Breast epithelium (tissue), 4 donors: ENCODE data around the gene CDK5RAP2. TPM values are rescaled to one million over a fixed set of nuclear protein-coding genes. Genes with fewer than 3 reads are reported as not detected.

Experiments used
- DNase-seq, 2 donors: peaks; one replicate each; pipeline ENCODE4 v3.0.0-alpha.2; 2019; ENCODE audit warnings: low spot score in 2 of 2
- H3K27ac ChIP-seq, 2 donors: fragments of 200-600 bp; sonication (generic) in 1 of 2; one replicate each; pipeline ENCODE4 v1.5.1; 2016 to 2019; ENCODE audit warnings: mild to moderate bottlenecking in 1 of 2
- H3K27me3 ChIP-seq, 2 donors: fragments of 200-600 bp; sonication (generic) in 1 of 2; one replicate each; pipeline versions ENCODE4 v1.5.1 to v1.6.0; 2017 to 2019; ENCODE audit warnings: control low read depth in 1 of 2, mild to moderate bottlenecking in 1 of 2
- H3K36me3 ChIP-seq: fragments of 200-600 bp; one replicate; pipeline ENCODE4 v1.5.1; 2019
- H3K4me1 ChIP-seq, 2 donors: fragments of 200-600 bp; sonication (generic); one replicate each; pipeline ENCODE4 v1.5.1; 2016 to 2019; ENCODE audit warnings: control low read depth in 1 of 2
- H3K4me3 ChIP-seq, 3 donors: fragments of 200-600 bp; sonication (generic); 1 replicate in 2 of 3; 2 replicates in 1 of 3; pipeline ENCODE4 v1.5.1; 2016 to 2019; ENCODE audit warnings: mild to moderate bottlenecking in 3 of 3, moderate library complexity in 2 of 3
- H3K9me3 ChIP-seq, 2 donors: fragments of 200-600 bp; sonication (generic) in 1 of 2; one replicate each; pipeline ENCODE4 v1.5.1; 2016 to 2019; ENCODE audit warnings: control low read depth in 1 of 2
- POLR2A ChIP-seq: fragments of 450-650 bp; IDR thresholded peaks from one replicate; pipeline ENCODE4 v1.6.1; 2016; ENCODE audit warnings: antibody characterized with exemption, mild to moderate bottlenecking, moderate library complexity
- POLR2AphosphoS5 ChIP-seq, 3 donors: sonication (generic); formaldehyde crosslinking; IDR thresholded peaks; one replicate each; pipeline ENCODE4 v1.6.1; 2017; ENCODE audit warnings: antibody characterized with exemption in 3 of 3
- intact Hi-C: fragments of 100-400 bp; cut with DNase I; formaldehyde crosslinking; loops from one replicate; pipeline ENCODE4 v1.15.1; 2023; ENCODE audit warnings: low total_unique reads
- total RNA-seq, 3 donors: library from RNA; depleted of rRNA; stranded (reverse); fragments of >200 nt; gene quantifications; one replicate each; pipeline ENCODE4 v1.1.0, GENCODE V29; 2016
- TF ChIP-seq, protein P1 (sequence below), 3 donors: fragments of 450-650 bp; IDR thresholded peaks; one replicate each; pipeline ENCODE4 v1.5.1; 2016 to 2017; ENCODE audit warnings: antibody characterized with exemption in 3 of 3, mild to moderate bottlenecking in 3 of 3, moderate library complexity in 3 of 3

CDK5RAP2 gene
- total RNA-seq, 3 donors from 2014 or later: 44.5 to 77.4 (median 60.6) TPM

DNA sequence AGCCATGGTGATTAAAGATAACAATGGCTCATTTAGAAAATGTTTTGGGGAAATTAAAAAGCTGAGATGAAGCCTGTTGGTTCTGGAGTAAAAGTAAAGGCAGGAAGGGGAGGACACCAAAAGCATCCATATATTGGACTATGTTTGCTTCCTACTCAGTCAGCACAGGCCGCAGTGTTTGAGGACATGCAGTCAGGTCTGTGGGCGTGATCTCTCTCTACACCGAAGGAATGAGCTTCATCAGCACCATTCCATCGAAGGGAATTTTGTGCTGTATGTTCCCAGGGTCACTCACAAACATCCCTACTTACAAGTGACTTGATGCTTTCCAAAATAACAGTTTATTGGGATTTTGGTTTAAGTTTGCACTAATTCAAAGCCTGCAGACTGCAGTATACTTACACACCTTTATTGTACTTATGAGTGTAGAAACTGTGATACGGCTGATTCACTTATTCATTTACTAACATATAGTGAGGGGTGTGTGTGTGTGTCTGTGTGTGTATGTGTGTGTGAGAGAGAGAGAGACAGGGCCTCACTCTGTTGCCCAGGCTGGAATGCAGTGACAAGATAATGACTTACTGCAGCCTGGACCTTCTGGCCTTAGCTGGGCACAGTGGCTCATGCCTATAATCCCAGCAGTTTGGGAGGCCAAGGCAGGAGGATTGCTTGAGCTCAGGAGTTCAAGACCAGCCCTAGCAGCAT, 13.4 kb upstream of the CDK5RAP2 start:
- Histone ChIP-seq H3K4me1 (no peaks in the 10 kb centered on the region), H3K4me3 (no peak overlapping the region), H3K36me3 (no peaks in the 10 kb centered on the region), H3K9me3 (peaks cover 0 to 9% of the 10 kb centered on the region in 2 donors), H3K27ac (no peak overlapping the region), H3K27me3 (no peaks in the 10 kb centered on the region)
- TF ChIP-seq POLR2AphosphoS5 (IDR thresholded peaks at IDR 0.05) (no peak), POLR2A (no peak)
- TF ChIP-seq, protein P1, sequence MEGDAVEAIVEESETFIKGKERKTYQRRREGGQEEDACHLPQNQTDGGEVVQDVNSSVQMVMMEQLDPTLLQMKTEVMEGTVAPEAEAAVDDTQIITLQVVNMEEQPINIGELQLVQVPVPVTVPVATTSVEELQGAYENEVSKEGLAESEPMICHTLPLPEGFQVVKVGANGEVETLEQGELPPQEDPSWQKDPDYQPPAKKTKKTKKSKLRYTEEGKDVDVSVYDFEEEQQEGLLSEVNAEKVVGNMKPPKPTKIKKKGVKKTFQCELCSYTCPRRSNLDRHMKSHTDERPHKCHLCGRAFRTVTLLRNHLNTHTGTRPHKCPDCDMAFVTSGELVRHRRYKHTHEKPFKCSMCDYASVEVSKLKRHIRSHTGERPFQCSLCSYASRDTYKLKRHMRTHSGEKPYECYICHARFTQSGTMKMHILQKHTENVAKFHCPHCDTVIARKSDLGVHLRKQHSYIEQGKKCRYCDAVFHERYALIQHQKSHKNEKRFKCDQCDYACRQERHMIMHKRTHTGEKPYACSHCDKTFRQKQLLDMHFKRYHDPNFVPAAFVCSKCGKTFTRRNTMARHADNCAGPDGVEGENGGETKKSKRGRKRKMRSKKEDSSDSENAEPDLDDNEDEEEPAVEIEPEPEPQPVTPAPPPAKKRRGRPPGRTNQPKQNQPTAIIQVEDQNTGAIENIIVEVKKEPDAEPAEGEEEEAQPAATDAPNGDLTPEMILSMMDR (IDR thresholded peaks at IDR 0.05): no peak
- DNase-seq: no peak
- intact Hi-C loops: no loop called here

DNA sequence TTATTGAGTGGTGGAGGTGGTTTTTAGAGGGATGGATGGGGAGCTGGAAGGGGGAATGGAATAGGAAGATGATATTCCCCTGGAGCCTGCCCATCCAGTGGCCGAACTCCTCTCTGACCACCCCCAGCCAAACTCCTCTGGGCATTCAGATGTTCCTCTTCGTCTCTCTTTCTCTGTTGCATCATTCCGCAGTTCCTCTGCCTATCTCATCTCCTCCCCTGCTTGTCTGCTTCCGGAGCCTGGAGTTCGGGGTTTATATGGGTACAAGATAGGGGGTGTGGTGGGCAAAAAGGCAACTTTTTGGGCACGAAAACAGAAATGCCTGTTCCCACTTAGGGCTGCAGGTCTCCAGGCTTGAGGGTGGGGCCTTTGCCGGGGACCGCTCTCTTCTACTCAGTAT, 12.2 kb upstream of the CDK5RAP2 start:
- Histone ChIP-seq H3K4me1 (no peaks in the 10 kb centered on the region), H3K9me3 (peaks cover 0 to 9% of the 10 kb centered on the region in 2 donors), H3K27ac (no peak overlapping the region), H3K27me3 (no peaks in the 10 kb centered on the region), H3K4me3 (no peak overlapping the region), H3K36me3 (no peaks in the 10 kb centered on the region)
- intact Hi-C loops: no loop called here
- no peak for DNase-seq
- no peak for TF ChIP-seq POLR2AphosphoS5 (IDR thresholded peaks at IDR 0.05)
- no peak for TF ChIP-seq POLR2A
- TF ChIP-seq, protein P1 (IDR thresholded peaks at IDR 0.05): no peak

DNA sequence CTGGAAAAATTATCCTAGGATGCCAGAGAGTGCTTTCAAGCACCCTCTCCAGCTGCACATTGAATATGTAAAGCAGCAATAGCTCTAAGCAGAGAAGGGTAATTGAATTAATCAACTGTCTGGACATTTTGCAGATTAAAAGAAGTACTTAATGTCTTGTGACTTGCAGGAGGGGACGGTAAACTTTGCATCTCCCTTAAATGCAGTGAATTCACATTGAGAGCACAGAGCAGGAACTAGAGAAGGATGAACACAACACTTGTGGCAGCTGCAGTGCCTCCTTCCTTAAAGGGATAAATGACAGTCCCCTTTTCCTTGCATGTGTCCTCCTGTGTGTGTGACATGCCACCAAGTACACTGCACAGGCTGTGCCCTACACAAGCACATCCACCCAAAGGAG, 7.4 kb upstream of the CDK5RAP2 start:
- peaks cover 0 to 7% of the 10 kb centered on the region in 2 donors for H3K9me3 ChIP-seq
- no peaks in the 10 kb centered on the region for H3K36me3 ChIP-seq
- DNase-seq: no peak
- no peaks in the 10 kb centered on the region for H3K4me1 ChIP-seq
- no peaks in the 10 kb centered on the region for H3K27me3 ChIP-seq
- H3K27ac ChIP-seq: no peak overlapping the region
- intact Hi-C loops: no loop called here
- H3K4me3 ChIP-seq: no peak overlapping the region
- TF ChIP-seq POLR2A: no peak
- TF ChIP-seq, protein P1 (IDR thresholded peaks at IDR 0.05): no peak
- no peak for TF ChIP-seq POLR2AphosphoS5 (IDR thresholded peaks at IDR 0.05)

DNA sequence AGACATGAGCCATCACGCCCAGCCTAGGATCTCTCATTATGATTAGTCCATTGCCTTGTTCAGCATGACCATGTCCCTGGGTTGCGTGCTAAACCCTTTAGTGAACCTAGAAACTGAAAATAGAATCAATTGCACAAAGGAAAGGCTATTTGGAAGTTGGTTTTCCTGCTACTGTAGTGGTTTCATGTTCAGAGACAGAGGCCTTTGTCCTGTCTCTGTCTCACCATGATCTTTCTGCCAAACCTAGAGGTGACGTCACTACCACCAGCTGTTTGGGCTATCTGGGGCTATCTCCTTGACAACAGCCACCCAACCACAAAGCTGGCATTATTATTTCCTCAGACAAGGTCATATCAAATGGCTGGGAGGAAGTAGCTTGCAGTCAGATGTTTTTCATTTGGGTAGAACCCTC, 4.0 kb upstream of the CDK5RAP2 start:
- no peaks in the 10 kb centered on the region for H3K36me3 ChIP-seq
- H3K27ac ChIP-seq: peak overlapping the region in 1 of 2 donors; percentile 57
- intact Hi-C loops: no loop called here
- H3K27me3 ChIP-seq: no peaks in the 10 kb centered on the region
- no peak for TF ChIP-seq POLR2AphosphoS5 (IDR thresholded peaks at IDR 0.05)
- TF ChIP-seq, protein P1 (IDR thresholded peaks at IDR 0.05): no peak
- TF ChIP-seq POLR2A: no peak
- H3K4me1 ChIP-seq: peaks cover 0 to 3% of the 10 kb centered on the region in 2 donors
- H3K9me3 ChIP-seq: no peaks in the 10 kb centered on the region
- no peak overlapping the region for H3K4me3 ChIP-seq
- peak in 1 of 2 donors; percentile 76 for DNase-seq

DNA sequence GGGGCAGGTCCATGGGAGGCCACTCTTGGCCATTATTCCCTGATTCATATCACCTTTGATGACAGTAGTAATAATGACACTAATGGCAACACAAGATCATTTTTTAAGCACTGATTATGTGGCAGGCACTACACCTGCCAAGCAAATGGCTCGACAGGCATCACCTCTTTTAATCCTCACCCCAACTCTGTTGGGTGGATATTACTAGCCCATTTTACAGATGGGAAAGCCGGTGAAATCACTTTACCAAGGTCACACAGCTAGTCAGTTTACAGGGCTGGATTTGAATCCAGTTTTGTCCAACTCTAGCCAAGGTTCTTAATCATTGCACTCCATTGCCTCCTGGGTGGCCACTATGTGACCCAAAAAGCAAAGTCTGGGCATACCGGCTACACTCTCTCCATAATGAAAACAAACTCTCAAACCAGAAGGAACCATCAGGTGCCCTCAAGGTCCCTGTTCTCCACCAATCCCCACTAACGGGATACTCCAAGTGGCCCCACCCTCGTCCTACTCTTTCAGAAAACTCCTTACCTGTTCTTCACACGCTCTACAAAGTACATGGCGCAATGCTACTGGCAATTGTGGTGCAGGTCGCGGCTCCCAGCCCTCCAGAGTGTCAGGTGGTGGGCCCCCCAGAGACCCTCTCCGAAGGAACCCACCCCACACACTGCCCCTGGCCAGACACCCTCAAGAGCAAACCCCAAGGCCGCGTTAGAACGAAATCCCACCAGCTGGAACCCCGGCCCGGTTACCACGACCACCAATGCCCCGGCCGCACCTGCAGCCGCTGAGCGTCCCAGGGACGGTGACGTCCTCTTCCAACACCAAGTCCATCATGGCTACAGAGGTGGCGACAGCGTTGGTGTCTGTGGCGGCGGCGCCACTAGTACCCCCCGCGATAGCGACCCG, 572 bp downstream of the CDK5RAP2 start:
- intact Hi-C loops: no loop called here
- no peaks in the 10 kb centered on the region for H3K27me3 ChIP-seq
- no peak for DNase-seq
- no peaks in the 10 kb centered on the region for H3K9me3 ChIP-seq
- peak overlapping the region; percentile 76 to 98 (median 88) for H3K4me3 ChIP-seq
- peaks cover 0 to 8% of the 10 kb centered on the region in 2 donors for H3K4me1 ChIP-seq
- H3K36me3 ChIP-seq: no peaks in the 10 kb centered on the region
- no peak for TF ChIP-seq POLR2AphosphoS5 (IDR thresholded peaks at IDR 0.05)
- peak; percentile 16 for TF ChIP-seq POLR2A
- peak overlapping the region; percentile 81 to 90 for H3K27ac ChIP-seq
